Vagina (tissue), 2 donors: ENCODE results near the gene PJA2. TPM values are rescaled to one million over a fixed set of nuclear protein-coding genes. Genes with fewer than 3 reads are reported as not detected.
A peak's percentile ranks its signal among the peaks of the same experiment; 100 is the strongest.

Experiments
- DNase-seq, 2 donors: peaks; one replicate each; pipeline ENCODE4 v3.0.0-alpha.2; 2017; ENCODE audit errors: extremely low spot score in 2 of 2
- H3K27ac ChIP-seq: fragments of 200-600 bp; sonication (generic); one replicate; pipeline ENCODE4 v1.5.1; 2019
- H3K27me3 ChIP-seq: fragments of 200-600 bp; sonication (generic); one replicate; pipeline ENCODE4 v1.5.1; 2019
- H3K36me3 ChIP-seq, 2 donors: fragments of 200-600 bp; sonication (generic); one replicate each; pipeline ENCODE4 v1.5.1; 2017 to 2019
- H3K4me1 ChIP-seq: fragments of 200-600 bp; sonication (generic); one replicate; pipeline ENCODE4 v1.5.1; 2019
- H3K4me3 ChIP-seq, 2 donors: fragments of 200-600 bp; sonication (generic); 1 replicate in 1 of 2; 2 replicates in 1 of 2; pipeline ENCODE4 v1.5.1; 2016 to 2019
- H3K9me3 ChIP-seq: fragments of 200-600 bp; sonication (generic); one replicate; pipeline ENCODE4 v1.5.1; 2019
- CTCF ChIP-seq, 3 experiments: fragments of 450-650 bp in 2 of 3; fragments of 200-600 bp in 1 of 3; sonication (generic) in 1 of 3; IDR thresholded peaks; one replicate each; pipeline ENCODE4 v1.5.1; 2017 to 2019; ENCODE audit warnings: antibody characterized with exemption in 3 of 3, mild to moderate bottlenecking in 2 of 3, moderate library complexity in 2 of 3
- POLR2A ChIP-seq, 2 donors: fragments of 450-650 bp; IDR thresholded peaks; one replicate each; pipeline ENCODE4 v1.6.1; 2017; ENCODE audit warnings: antibody characterized with exemption in 2 of 2, mild to moderate bottlenecking in 2 of 2, moderate library complexity in 2 of 2
- POLR2AphosphoS5 ChIP-seq, 2 donors: sonication (generic); formaldehyde crosslinking; IDR thresholded peaks; one replicate each; pipeline ENCODE4 v1.9.0; 2017; ENCODE audit warnings: antibody characterized with exemption in 2 of 2, mild to moderate bottlenecking in 2 of 2, low read depth in 1 of 2; ENCODE audit not compliant: insufficient read depth in 1 of 2
- intact Hi-C: fragments of 100-400 bp; cut with DNase I; formaldehyde crosslinking; loops from one replicate; pipeline ENCODE4 v1.15.1; 2023
- total RNA-seq: library from RNA; depleted of rRNA; stranded (reverse); fragments of >200 nt; gene quantifications from one replicate; pipeline ENCODE4 v1.2.3, GENCODE V29; 2016

Gene PJA2
- total RNA-seq, 1 donor from 2014 or later, result 76.1 TPM

GRCh38 chr5:109326919-109327318, 82.9 kb downstream of the PJA2 start:
- TF ChIP-seq POLR2AphosphoS5 (IDR thresholded peaks at IDR 0.05; ENCODE audit: insufficient read depth in 1 of 2, low read depth in 1 of 2) (peak in 1 of 2 donors; percentile 34), CTCF (IDR thresholded peaks at IDR 0.05) (no peak), POLR2A (IDR thresholded peaks at IDR 0.05) (no peak)
- intact Hi-C loops, result loop anchor here (5.0 kb wide), 1 partner anchor 85 kb away; no protein-coding TSS in a partner anchor
- no peak for DNase-seq
- Histone ChIP-seq H3K27ac (peak overlapping the region; percentile 14), H3K4me1 (peaks cover 16% of the 10 kb centered on the region), H3K36me3 (no peaks in the 10 kb centered on the region), H3K27me3 (no peaks in the 10 kb centered on the region), H3K9me3 (no peaks in the 10 kb centered on the region), H3K4me3 (no peak overlapping the region)

- intact Hi-C loops, result loop anchor here (5.0 kb wide), 1 partner anchor 87 kb away; no protein-coding TSS in a partner anchor
- H3K4me3 ChIP-seq, result no peak overlapping the region
- no peaks in the 10 kb centered on the region for H3K36me3 ChIP-seq
- DNase-seq, result no peak
- H3K4me1 ChIP-seq, result peaks cover 16% of the 10 kb centered on the region
- no peaks in the 10 kb centered on the region for H3K9me3 ChIP-seq
- no peaks in the 10 kb centered on the region for H3K27me3 ChIP-seq
- H3K27ac ChIP-seq, result no peak overlapping the region
- TF ChIP-seq CTCF (IDR thresholded peaks at IDR 0.05) (no peak), POLR2AphosphoS5 (IDR thresholded peaks at IDR 0.05; ENCODE audit: insufficient read depth in 1 of 2, low read depth in 1 of 2) (no peak), POLR2A (IDR thresholded peaks at IDR 0.05) (no peak)
Measured at GRCh38 chr5:109325456-109325855, 84.3 kb downstream of the PJA2 start.

GRCh38 chr5:109324931-109325330, 84.8 kb downstream of the PJA2 start:
- no peaks in the 10 kb centered on the region for H3K9me3 ChIP-seq
- H3K27me3 ChIP-seq, result no peaks in the 10 kb centered on the region
- DNase-seq, result no peak

GRCh38 chr5:109324351-109324750, 85.4 kb downstream of the PJA2 start:
- intact Hi-C loops, result no loop called here
- TF ChIP-seq POLR2AphosphoS5 (IDR thresholded peaks at IDR 0.05; ENCODE audit: insufficient read depth in 1 of 2, low read depth in 1 of 2), result no peak
- Histone ChIP-seq H3K4me3 (no peak overlapping the region), H3K9me3 (no peaks in the 10 kb centered on the region), H3K36me3 (no peaks in the 10 kb centered on the region), H3K27ac (no peak overlapping the region), H3K27me3 (no peaks in the 10 kb centered on the region), H3K4me1 (peaks cover 12% of the 10 kb centered on the region)
- no peak for DNase-seq

More at GRCh38 chr5:109324931-109325330, 84.8 kb downstream of the PJA2 start:
- Histone ChIP-seq H3K36me3 (no peaks in the 10 kb centered on the region), H3K4me1 (peaks cover 16% of the 10 kb centered on the region), H3K27ac (no peak overlapping the region), H3K4me3 (no peak overlapping the region)
- TF ChIP-seq POLR2AphosphoS5 (IDR thresholded peaks at IDR 0.05; ENCODE audit: insufficient read depth in 1 of 2, low read depth in 1 of 2) (no peak), POLR2A (IDR thresholded peaks at IDR 0.05) (no peak), CTCF (IDR thresholded peaks at IDR 0.05) (no peak)
- intact Hi-C loops, result loop anchor here (5.0 kb wide), 1 partner anchor 87 kb away; no protein-coding TSS in a partner anchor

GRCh38 chr5:109322694-109323093, 87.1 kb downstream of the PJA2 start:
- TF ChIP-seq POLR2AphosphoS5 (IDR thresholded peaks at IDR 0.05; ENCODE audit: insufficient read depth in 1 of 2, low read depth in 1 of 2), result no peak
- TF ChIP-seq CTCF (IDR thresholded peaks at IDR 0.05), result no peak
- TF ChIP-seq POLR2A (IDR thresholded peaks at IDR 0.05), result no peak
- peaks cover 11% of the 10 kb centered on the region for H3K4me1 ChIP-seq
- no peak for DNase-seq
- H3K27ac ChIP-seq, result no peak overlapping the region
- no peaks in the 10 kb centered on the region for H3K27me3 ChIP-seq
- H3K36me3 ChIP-seq, result no peaks in the 10 kb centered on the region
- intact Hi-C loops, result no loop called here
- H3K4me3 ChIP-seq, result no peak overlapping the region
- H3K9me3 ChIP-seq, result no peaks in the 10 kb centered on the region
